SK-N-SH treated with all-trans-retinoic acid at 6 μM for 48 hours (cell line): ENCODE measurements around the gene SDHAF3.
"Not testable (repeated sequence)": the region's sequence is repeated elsewhere in the genome, so short reads cannot be mapped to it uniquely, and the experiment has no call there.

ENCODE experiments used
- ATAC-seq: fragments of 200-7000 bp; cut with Tn5 transposase; 3 replicates; pipeline ENCODE4 v1.9.1; 2020; ENCODE audit warnings: mild to moderate bottlenecking, moderate library complexity
- ARNTL ChIP-seq: fragments of 450-650 bp; formaldehyde crosslinking; IDR thresholded peaks from 2 replicates; pipeline ENCODE4 v1.5.0; 2020; ENCODE audit warnings: low read depth, mild to moderate bottlenecking, moderate library complexity, borderline replicate concordance
- BACH2 ChIP-seq: fragments of 250-450 bp; sonication (Bioruptor Pico); IDR thresholded peaks from 2 replicates; pipeline ENCODE4 v1.9.0; 2021; ENCODE audit warnings: mild to moderate bottlenecking, borderline replicate concordance
- CSDC2 ChIP-seq: fragments of 250-450 bp; sonication (Bioruptor Pico); IDR thresholded peaks from 2 replicates; pipeline ENCODE4 v1.5.0; 2020; ENCODE audit warnings: mild to moderate bottlenecking, moderate library complexity
- ESRRG ChIP-seq: fragments of 250-450 bp; sonication (Bioruptor Pico); IDR thresholded peaks from 2 replicates; pipeline ENCODE4 v1.6.1; 2021; ENCODE audit warnings: mild to moderate bottlenecking
- GLIS3 ChIP-seq: fragments of 250-450 bp; sonication (Bioruptor Pico); IDR thresholded peaks from 2 replicates; pipeline ENCODE4 v1.5.0; 2020; ENCODE audit warnings: mild to moderate bottlenecking, moderate library complexity
- ISL1 ChIP-seq: fragments of 250-450 bp; sonication (Bioruptor Pico); IDR thresholded peaks from 2 replicates; pipeline ENCODE4 v2.1.2; 2022; ENCODE audit warnings: mild to moderate bottlenecking, moderate library complexity
- OSR1 ChIP-seq: fragments of 250-450 bp; sonication (Bioruptor Pico); IDR thresholded peaks from 2 replicates; pipeline ENCODE4 v1.8.0; 2022; ENCODE audit warnings: moderate library complexity, mild to moderate bottlenecking, inconsistent platforms
- PATZ1 ChIP-seq: fragments of 250-450 bp; sonication (Bioruptor Pico); IDR thresholded peaks from 2 replicates; pipeline ENCODE4 v1.8.0; 2020; ENCODE audit warnings: mild to moderate bottlenecking, moderate library complexity, borderline replicate concordance
- PPARA ChIP-seq: fragments of 250-450 bp; sonication (Bioruptor Pico); IDR thresholded peaks from 2 replicates; pipeline ENCODE4 v1.5.0; 2020; ENCODE audit warnings: mild to moderate bottlenecking, borderline replicate concordance
- RARB ChIP-seq: fragments of 250-450 bp; sonication (Bioruptor Pico); IDR thresholded peaks from 2 replicates; pipeline ENCODE4 v1.8.0; 2021; ENCODE audit warnings: mild to moderate bottlenecking, moderate library complexity
- SNAI2 ChIP-seq: fragments of 250-450 bp; sonication (Bioruptor Pico); IDR thresholded peaks from 2 replicates; pipeline ENCODE4 v1.5.0; 2020; ENCODE audit warnings: mild to moderate bottlenecking, moderate library complexity
- TCF4 ChIP-seq: fragments of 250-450 bp; sonication (Bioruptor Pico); IDR thresholded peaks from 2 replicates; pipeline ENCODE4 v1.8.0; 2021; ENCODE audit warnings: mild to moderate bottlenecking, moderate library complexity, borderline replicate concordance
- TSHZ2 ChIP-seq: fragments of 250-450 bp; sonication (Bioruptor Pico); IDR thresholded peaks from 2 replicates; pipeline ENCODE4 v1.5.0; 2020; ENCODE audit warnings: mild to moderate bottlenecking, moderate library complexity
- ZC3H10 ChIP-seq: fragments of 250-450 bp; sonication (Bioruptor Pico); IDR thresholded peaks from 2 replicates; pipeline ENCODE4 v1.5.1; 2021; ENCODE audit warnings: mild to moderate bottlenecking, moderate library complexity
- ZFP3 ChIP-seq: fragments of 250-450 bp; sonication (Bioruptor Pico); IDR thresholded peaks from 2 replicates; pipeline ENCODE4 v1.5.0; 2020; ENCODE audit warnings: mild to moderate bottlenecking, moderate library complexity
- ZFP30 ChIP-seq: fragments of 450-650 bp; formaldehyde crosslinking; IDR thresholded peaks from 2 replicates; pipeline ENCODE4 v1.5.0; 2022; ENCODE audit warnings: mild to moderate bottlenecking, moderate library complexity
- ZNF565 ChIP-seq: fragments of 450-650 bp; formaldehyde crosslinking; conservative IDR thresholded peaks from 2 replicates; pipeline ENCODE4 v1.5.0; 2020; ENCODE audit warnings: low read depth, mild to moderate bottlenecking, moderate library complexity
- ZNF70 ChIP-seq: fragments of 450-650 bp; formaldehyde crosslinking; IDR thresholded peaks from 2 replicates; pipeline ENCODE4 v1.5.0; 2020; ENCODE audit warnings: mild to moderate bottlenecking, moderate library complexity
- TF ChIP-seq, protein P1 (sequence below): fragments of 250-450 bp; sonication (Bioruptor Pico); IDR thresholded peaks from 2 replicates; pipeline ENCODE4 v1.8.0; 2021; ENCODE audit warnings: low read depth, mild to moderate bottlenecking, moderate library complexity, borderline replicate concordance

Gene SDHAF3

GRCh38 chr7:97117372-97118188, at the start of gene SDHAF3:
SDHAF3 (plus strand) TSS chr7:97117698; CDS start chr7:97117724, 26 bp downstream.
- TF ChIP-seq, protein P1, sequence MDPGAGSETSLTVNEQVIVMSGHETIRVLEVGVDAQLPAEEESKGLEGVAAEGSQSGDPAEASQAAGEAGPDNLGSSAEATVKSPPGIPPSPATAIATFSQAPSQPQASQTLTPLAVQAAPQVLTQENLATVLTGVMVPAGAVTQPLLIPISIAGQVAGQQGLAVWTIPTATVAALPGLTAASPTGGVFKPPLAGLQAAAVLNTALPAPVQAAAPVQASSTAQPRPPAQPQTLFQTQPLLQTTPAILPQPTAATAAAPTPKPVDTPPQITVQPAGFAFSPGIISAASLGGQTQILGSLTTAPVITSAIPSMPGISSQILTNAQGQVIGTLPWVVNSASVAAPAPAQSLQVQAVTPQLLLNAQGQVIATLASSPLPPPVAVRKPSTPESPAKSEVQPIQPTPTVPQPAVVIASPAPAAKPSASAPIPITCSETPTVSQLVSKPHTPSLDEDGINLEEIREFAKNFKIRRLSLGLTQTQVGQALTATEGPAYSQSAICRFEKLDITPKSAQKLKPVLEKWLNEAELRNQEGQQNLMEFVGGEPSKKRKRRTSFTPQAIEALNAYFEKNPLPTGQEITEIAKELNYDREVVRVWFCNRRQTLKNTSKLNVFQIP (CRISPR knock-in tag) = peak; percentile 87; the same call in 1 of the 2 replicates
- TF ChIP-seq SNAI2 (CRISPR knock-in tag) = peak; percentile 79; the same call in 1 of the 2 replicates
- TF ChIP-seq ZFP3 (CRISPR knock-in tag) = peak; percentile 81; the same call in 1 of the 2 replicates
- TF ChIP-seq ESRRG = no peak
- TF ChIP-seq RARB (CRISPR knock-in tag) = no peak
- no peak for TF ChIP-seq ARNTL (CRISPR knock-in tag)
- no peak for TF ChIP-seq ISL1 (CRISPR knock-in tag)
- TF ChIP-seq CSDC2 (CRISPR knock-in tag) = peak; percentile 3; the same call in 1 of the 2 replicates
- TF ChIP-seq ZNF565 = no peak
- peak; percentile 86 for TF ChIP-seq TSHZ2
- 0 out of 2 replicates have a peak, but pooled peaks have one; percentile 69 for TF ChIP-seq PPARA (CRISPR knock-in tag)
- no peak for TF ChIP-seq GLIS3 (CRISPR knock-in tag)
- TF ChIP-seq OSR1 = peak; percentile 65; the same call in 1 of the 2 replicates
- peak; percentile 97 for ATAC-seq

DNA sequence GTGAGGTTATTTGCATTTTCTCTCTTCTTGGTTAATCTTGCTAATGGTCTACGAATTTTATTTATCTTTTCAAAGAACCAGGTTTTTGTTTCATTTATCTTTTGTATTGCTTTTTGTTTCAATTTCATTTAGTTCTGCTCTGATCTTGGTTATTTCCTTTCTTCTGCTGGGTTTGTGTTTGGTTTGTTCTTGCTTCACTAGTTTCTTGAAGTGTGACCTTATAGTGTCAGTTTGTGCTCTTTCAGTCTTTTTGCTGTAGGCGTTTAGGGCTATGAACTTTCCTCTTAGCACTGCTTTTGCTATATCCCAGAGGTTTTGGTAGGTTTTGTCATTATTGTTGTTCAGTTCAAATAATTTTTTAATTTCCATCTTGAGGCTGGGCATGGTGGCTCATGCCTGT, 45.5 kb upstream of the SDHAF3 start:
- ATAC-seq = not testable (repeated sequence)

DNA sequence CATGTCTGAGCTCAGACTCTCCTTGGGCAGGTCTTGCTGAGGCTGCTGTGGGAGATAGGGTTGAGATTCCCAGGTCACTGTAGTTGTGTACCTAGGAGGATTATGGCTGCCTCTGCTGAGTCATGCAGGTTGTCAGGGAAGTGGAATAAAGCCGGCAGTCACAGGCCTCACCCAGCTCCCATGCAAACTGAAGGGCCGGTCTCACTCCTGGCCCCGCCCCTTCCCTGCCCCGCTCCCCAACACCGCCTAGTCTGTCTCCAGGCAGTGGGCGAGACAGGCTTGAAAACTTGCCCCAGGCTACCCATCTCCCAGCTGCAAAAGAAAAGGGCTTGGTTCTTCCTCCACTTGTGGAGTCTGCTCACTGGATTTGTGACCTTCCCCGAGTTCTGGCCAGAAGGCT, 41.6 kb upstream of the SDHAF3 start:
- TF ChIP-seq ZFP30 (CRISPR knock-in tag) = no peak
- TF ChIP-seq ISL1 (CRISPR knock-in tag) = no peak
- no peak for TF ChIP-seq ZNF565
- TF ChIP-seq PATZ1 (CRISPR knock-in tag) = no peak
- TF ChIP-seq ZFP3 (CRISPR knock-in tag) = no peak
- ATAC-seq = no peak

DNA sequence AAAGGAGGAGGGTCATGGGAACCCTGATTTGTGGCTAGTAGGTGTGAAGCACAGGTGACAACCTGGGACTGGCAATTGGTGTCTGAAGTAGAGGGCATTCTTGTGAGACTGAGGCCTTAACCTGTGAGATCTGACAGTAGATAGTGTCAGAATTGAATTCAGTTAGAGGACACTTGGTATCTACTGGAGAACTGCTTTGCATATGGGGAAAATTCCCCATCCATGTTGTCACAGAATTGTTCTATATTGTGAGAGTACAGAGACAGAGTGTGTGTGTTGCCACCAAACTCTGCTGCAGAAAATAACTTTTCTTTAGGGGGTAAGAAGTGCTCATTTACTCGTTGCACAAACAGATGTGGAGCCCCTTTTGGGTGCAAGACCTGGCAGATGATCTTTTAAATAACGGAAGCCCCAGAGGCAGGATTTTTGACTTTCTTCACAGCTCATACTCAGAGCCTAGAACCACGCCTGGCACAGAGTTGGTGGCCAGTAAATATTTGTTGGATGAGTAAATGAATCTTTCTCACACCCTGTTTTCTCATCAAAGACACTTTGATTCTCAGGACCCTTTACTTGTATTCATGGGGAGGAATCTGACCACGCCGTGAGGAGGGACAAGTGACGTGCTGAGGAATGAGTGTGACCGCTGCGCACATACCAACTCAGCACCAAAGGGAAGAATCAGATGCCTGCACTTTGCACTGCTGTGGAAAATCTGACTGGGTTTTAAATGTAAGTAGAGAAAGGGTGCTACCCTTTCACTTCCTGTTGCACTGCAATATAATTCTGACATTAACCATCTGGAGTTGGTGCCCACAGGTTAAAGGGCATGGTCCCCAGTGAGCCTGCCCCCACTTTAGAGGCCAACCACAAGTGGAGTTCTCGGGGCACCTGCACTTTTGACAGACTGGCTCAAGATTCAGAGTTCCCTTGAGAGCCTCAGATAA, 39.2 kb upstream of the SDHAF3 start:
- TF ChIP-seq PPARA (CRISPR knock-in tag) (no peak), ZNF70 (CRISPR knock-in tag) (no peak), SNAI2 (CRISPR knock-in tag) (no peak), BACH2 (CRISPR knock-in tag) (no peak), ZC3H10 (no peak), TCF4 (CRISPR knock-in tag) (no peak), PATZ1 (CRISPR knock-in tag) (no peak), CSDC2 (CRISPR knock-in tag) (no peak)
- TF ChIP-seq, all 23 proteins: peak for 0
- no peak for ATAC-seq
